ENCODE data around the gene PDGFD. TPM values are rescaled to one million over a fixed set of nuclear protein-coding genes. Genes with fewer than 3 reads are reported as not detected.

PDGFD gene
- total RNA-seq, 1 experiment from 2014 or later = 2.6 TPM

- TF ChIP-seq GABPB1 (CRISPR knock-in tag; IDR thresholded peaks at IDR 0.05) = no peak
- no peak for TF ChIP-seq ZNF416 (CRISPR knock-in tag; IDR thresholded peaks at IDR 0.05)
- TF ChIP-seq JAZF1 (CRISPR knock-in tag; IDR thresholded peaks at IDR 0.05) = no peak
- TF ChIP-seq IRF1 (CRISPR knock-in tag; IDR thresholded peaks at IDR 0.05) = no peak
- no peak for TF ChIP-seq FOXK1 (CRISPR knock-in tag; IDR thresholded peaks at IDR 0.05)
- no peak for TF ChIP-seq NR1H2 (CRISPR knock-in tag; IDR thresholded peaks at IDR 0.05)
- TF ChIP-seq SMAD3 (CRISPR knock-in tag; IDR thresholded peaks at IDR 0.05; ENCODE audit: borderline replicate concordance) = no peak
- TF ChIP-seq NR3C1 (CRISPR knock-in tag; conservative IDR thresholded peaks at IDR 0.05; ENCODE audit: low read depth) = no peak
- TF ChIP-seq SMAD4 (CRISPR knock-in tag; IDR thresholded peaks at IDR 0.05) = no peak
- no peak for TF ChIP-seq TEAD4 (CRISPR knock-in tag; IDR thresholded peaks at IDR 0.05)
- no peak for TF ChIP-seq ZNF138 (CRISPR knock-in tag; conservative IDR thresholded peaks at IDR 0.05)
- no peak for TF ChIP-seq ZNF263 (CRISPR knock-in tag; IDR thresholded peaks at IDR 0.05; ENCODE audit: low read depth)
- no peak for TF ChIP-seq SOX15 (CRISPR knock-in tag; IDR thresholded peaks at IDR 0.05)
- no peak for TF ChIP-seq TCF7 (CRISPR knock-in tag; IDR thresholded peaks at IDR 0.05; ENCODE audit: low read depth)
- no peak for TF ChIP-seq ZNF532 (CRISPR knock-in tag; IDR thresholded peaks at IDR 0.05; ENCODE audit: borderline replicate concordance)
- TF ChIP-seq ATF2 (CRISPR knock-in tag; IDR thresholded peaks at IDR 0.05; ENCODE audit: borderline replicate concordance, low read depth) = no peak
- TF ChIP-seq PRDM15 (CRISPR knock-in tag; IDR thresholded peaks at IDR 0.05) = no peak
- TF ChIP-seq NR2C2 (CRISPR knock-in tag; IDR thresholded peaks at IDR 0.05) = no peak
- no peak for TF ChIP-seq CTCF (IDR thresholded peaks at IDR 0.05)
- TF ChIP-seq ZNF121 (CRISPR knock-in tag; IDR thresholded peaks at IDR 0.05) = no peak
- no peak overlapping the region for H3K27ac Mint-ChIP-seq
- ChIA-PET CTCF (interaction anchor here (1.4 kb wide), 1 partner anchor 224 kb away, joined by 3 read pairs; no protein-coding TSS in a partner anchor), POLR2A (no interaction called here)
- H3K36me3 Mint-ChIP-seq = peaks cover 3% of the 10 kb centered on the region; the same call in 1 of the 2 replicates
- peaks cover 9% of the 10 kb centered on the region for H3K9me3 Mint-ChIP-seq
- DNase-seq (ENCODE audit: low spot score) = no peak
- no peak overlapping the region for H3K4me3 Mint-ChIP-seq
- no peaks in the 10 kb centered on the region for H3K27me3 Mint-ChIP-seq (ENCODE audit: low read depth)
- no peak for ATAC-seq
- no peaks in the 10 kb centered on the region for H3K4me1 Mint-ChIP-seq
Observed at GRCh38 chr11:103906291-103906867, 257.6 kb downstream of the PDGFD start.

Data from WTC11 (cell line).